ENCODE data around the gene AMOTL2. TPM values are rescaled to one million over a fixed set of nuclear protein-coding genes. Genes with fewer than 3 reads are reported as not detected.
A peak's percentile ranks its signal among the peaks of the same experiment; 100 is the strongest.

AMOTL2 gene
- total and polyA plus RNA-seq, 2 donors (not counting 3 experiments of a cell fraction or from before 2014, with no cell fraction given), result 130 to 145 TPM

- no peak overlapping the region for H3K9ac ChIP-seq (replicated peaks; ENCODE audit: extremely low read depth, insufficient read depth, low read length)
Measured at GRCh38 chr3:134406331-134407238, 32.3 kb upstream of the AMOTL2 start.

More at GRCh38 chr3:134406331-134407238, 32.3 kb upstream of the AMOTL2 start:
- ChIA-PET CTCF (no interaction called here), POLR2A (interaction anchor here (0.6 to 0.7 kb wide), 2 partner anchors 28 to 53 kb away, joined by 3 to 7 read pairs; no protein-coding TSS in a partner anchor)
- no peaks in the 10 kb centered on the region for H3K9me3 ChIP-seq (replicated peaks; ENCODE audit: control insufficient read depth, insufficient read depth, low read length)
- H3K9me1 ChIP-seq (replicated peaks; ENCODE audit: control insufficient read depth, extremely low read depth, insufficient read depth, low read length), result no peaks in the 10 kb centered on the region
- peaks cover 48 to 58% of the 10 kb centered on the region in 2 experiments for H3K27me3 ChIP-seq (ENCODE audit: control insufficient read depth in 2 of 2, insufficient read depth in 2 of 2, low read length in 2 of 2)
- H3K4me2 ChIP-seq (ENCODE audit: insufficient read depth, low read length), result peak overlapping the region; percentile 28
- no peaks in the 10 kb centered on the region for H3K36me3 ChIP-seq (ENCODE audit: control insufficient read depth in 2 of 2, extremely low read depth in 1 of 2, insufficient read depth in 2 of 2, low read length in 2 of 2)
- H3K4me3 ChIP-seq (replicated peaks in 1 of 3; ENCODE audit: insufficient read depth in 1 of 3, low read depth in 1 of 3, low read length in 3 of 3), result peak overlapping the region in 2 of 3 experiments; percentile 5 to 29
- dilution Hi-C loops (cut with MboI; ENCODE audit: extremely low pct_ligation_motif_present, low sequenced_read_pairs), result no loop called here
- no peaks in the 10 kb centered on the region for H3K4me1 ChIP-seq (ENCODE audit: control insufficient read depth, extremely low read depth, insufficient read depth, low read length)
- no TSS peak for BruUV-seq (replicated peaks)
- no peaks in the 10 kb centered on the region for H4K20me1 ChIP-seq (replicated peaks; ENCODE audit: control insufficient read depth, extremely low read depth, insufficient read depth, low read length)
- peak overlapping the region; percentile 50 for H2AFZ ChIP-seq (ENCODE audit: low read depth, low read length)
- peak; percentile 28 for DNase-seq (ENCODE audit: low read depth, low spot score)
- TF ChIP-seq EZH2 (IDR thresholded peaks at IDR 0.05; ENCODE audit: borderline replicate concordance, low read depth, low read length, severe bottlenecking) (no peak), JUN (IDR thresholded peaks at IDR 0.05; ENCODE audit: borderline replicate concordance, insufficient read depth, insufficient read length, low read depth) (no peak), GATA2 (IDR thresholded peaks at IDR 0.05; ENCODE audit: insufficient read depth, insufficient read length, low read depth, low read length) (no peak), POLR2A (IDR thresholded peaks at IDR 0.05; ENCODE audit: low read depth, low read length) (no peak), POLR2AphosphoS5 (IDR thresholded peaks at IDR 0.05; ENCODE audit: insufficient read depth, low read depth, low read length) (no peak), MYC (IDR thresholded peaks at IDR 0.05; ENCODE audit: low read depth, low read length) (no peak), MAX (IDR thresholded peaks at IDR 0.05; ENCODE audit: insufficient read depth, insufficient read length) (no peak), CTCF (IDR thresholded peaks at IDR 0.05; ENCODE audit: extremely low read depth in 1 of 2, insufficient read depth in 1 of 2, low read depth in 1 of 2, low read length in 2 of 2) (no peak), FOS (IDR thresholded peaks at IDR 0.05; ENCODE audit: borderline replicate concordance, insufficient read depth, low read length) (no peak)
- H3K27ac ChIP-seq (ENCODE audit: insufficient read depth, low read depth, low read length), result no peak overlapping the region
- intact Hi-C loops (cut with micrococcal nuclease), result loop anchor here (2.0 kb wide), 1 partner anchor 20 kb away; no protein-coding TSS in a partner anchor
- H3K79me2 ChIP-seq (ENCODE audit: control insufficient read depth, insufficient read depth, low read length), result no peaks in the 10 kb centered on the region
- peak; percentile 33 for FAIRE-seq

All from endothelial cell of umbilical vein (primary cell).